Globus pallidus (tissue), 1 donor: Measurements from ENCODE around the gene ATP5F1C.
"Not testable (repeated sequence)": the region's sequence is repeated elsewhere in the genome, so short reads cannot be mapped to it uniquely, and the experiment has no call there.

Source experiments
- DNase-seq: peaks from one replicate; pipeline ENCODE4 v3.0.0-alpha.2; 2015; ENCODE audit warnings: low spot score

Gene ATP5F1C

DNA sequence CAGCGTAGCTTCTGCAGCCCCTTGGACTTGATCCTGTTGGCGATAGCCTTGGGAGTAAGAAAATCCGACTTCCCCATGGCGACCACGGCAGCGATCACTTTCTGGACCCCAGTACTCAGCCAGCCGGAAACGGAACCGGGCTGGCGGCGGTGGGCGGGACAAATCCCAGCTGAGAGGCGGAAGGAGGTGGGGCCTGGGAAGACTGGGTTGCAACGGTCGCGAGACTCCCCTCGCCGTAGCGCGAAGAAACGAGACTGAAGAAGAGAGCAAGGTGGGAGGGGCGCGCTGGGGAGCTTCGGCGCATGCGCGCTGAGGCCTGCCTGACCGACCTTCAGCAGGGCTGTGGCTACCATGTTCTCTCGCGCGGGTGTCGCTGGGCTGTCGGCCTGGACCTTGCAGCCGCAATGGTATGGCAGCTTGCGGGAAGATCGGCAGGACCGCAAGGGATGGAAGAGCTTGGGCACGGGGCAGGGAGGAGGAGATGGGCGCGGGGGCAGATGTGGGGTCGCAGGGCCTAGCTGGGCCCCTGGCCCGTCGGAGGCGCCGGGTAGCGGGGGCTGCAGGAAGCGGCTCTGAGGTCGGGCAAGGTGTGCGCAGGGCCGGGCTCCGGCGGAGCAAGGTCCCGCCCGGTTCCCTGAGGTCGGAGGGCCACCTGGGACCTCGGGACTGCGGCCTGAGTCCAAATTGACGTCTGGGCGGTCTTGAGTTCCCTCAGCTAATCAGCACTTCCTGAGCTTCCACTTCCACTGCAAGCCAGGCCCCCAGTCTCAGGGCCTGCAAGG, at the start of gene ATP5F1C, which contains the start of gene KIN:
Gene ATP5F1C, plus strand, starts transcription at position 321 of the 782 bp plus-strand sequence. Its CDS starts 31 bp downstream, at position 352.
Gene KIN, minus strand, starts transcription at position 137 of the 782 bp plus-strand sequence. Its CDS starts 60 bp downstream, at position 77.
- DNase-seq = peak; percentile 97

- no peak for DNase-seq
Observed at GRCh38 chr10:7738536-7739407, 49.2 kb upstream of the ATP5F1C start.

- no peak for DNase-seq
Observed at GRCh38 chr10:7744307-7744706, 43.7 kb upstream of the ATP5F1C start.

GRCh38 chr10:7748637-7749036, 39.3 kb upstream of the ATP5F1C start:
- DNase-seq = not testable (repeated sequence)

- no peak for DNase-seq
Observed at GRCh38 chr10:7750222-7750621, 37.8 kb upstream of the ATP5F1C start.

- DNase-seq = no peak
Observed at GRCh38 chr10:7752251-7752650, 35.7 kb upstream of the ATP5F1C start.

- no peak for DNase-seq
Observed at GRCh38 chr10:7755103-7755502, 32.9 kb upstream of the ATP5F1C start.

GRCh38 chr10:7756360-7756992, 31.5 kb upstream of the ATP5F1C start:
- peak; percentile 4 for DNase-seq

- peak; percentile 2 for DNase-seq
Observed at GRCh38 chr10:7763929-7764328, 24.0 kb upstream of the ATP5F1C start.

GRCh38 chr10:7766241-7766640, 21.7 kb upstream of the ATP5F1C start:
- DNase-seq = no peak

DNA sequence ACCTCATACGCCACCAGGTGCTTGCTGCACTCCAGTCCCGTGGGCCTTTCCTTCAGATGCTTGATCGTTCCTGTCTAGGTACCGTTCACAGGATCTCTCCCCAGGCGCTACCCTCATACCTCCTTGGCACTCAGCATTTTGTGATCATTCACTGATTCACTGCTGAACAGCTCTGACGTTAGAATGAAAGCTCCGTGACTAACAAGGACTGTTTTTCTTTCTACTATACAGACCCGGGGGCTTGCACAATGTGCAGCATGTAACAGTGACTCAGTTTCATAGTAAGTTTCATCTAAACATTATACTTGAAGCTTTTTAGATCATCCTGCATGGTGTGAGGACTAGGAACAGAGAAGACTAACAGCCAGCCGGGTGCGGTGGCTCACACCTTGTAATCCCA, 20.8 kb upstream of the ATP5F1C start:
- DNase-seq = no peak

- DNase-seq = no peak
Observed at GRCh38 chr10:7768417-7768816, 19.6 kb upstream of the ATP5F1C start.

DNA sequence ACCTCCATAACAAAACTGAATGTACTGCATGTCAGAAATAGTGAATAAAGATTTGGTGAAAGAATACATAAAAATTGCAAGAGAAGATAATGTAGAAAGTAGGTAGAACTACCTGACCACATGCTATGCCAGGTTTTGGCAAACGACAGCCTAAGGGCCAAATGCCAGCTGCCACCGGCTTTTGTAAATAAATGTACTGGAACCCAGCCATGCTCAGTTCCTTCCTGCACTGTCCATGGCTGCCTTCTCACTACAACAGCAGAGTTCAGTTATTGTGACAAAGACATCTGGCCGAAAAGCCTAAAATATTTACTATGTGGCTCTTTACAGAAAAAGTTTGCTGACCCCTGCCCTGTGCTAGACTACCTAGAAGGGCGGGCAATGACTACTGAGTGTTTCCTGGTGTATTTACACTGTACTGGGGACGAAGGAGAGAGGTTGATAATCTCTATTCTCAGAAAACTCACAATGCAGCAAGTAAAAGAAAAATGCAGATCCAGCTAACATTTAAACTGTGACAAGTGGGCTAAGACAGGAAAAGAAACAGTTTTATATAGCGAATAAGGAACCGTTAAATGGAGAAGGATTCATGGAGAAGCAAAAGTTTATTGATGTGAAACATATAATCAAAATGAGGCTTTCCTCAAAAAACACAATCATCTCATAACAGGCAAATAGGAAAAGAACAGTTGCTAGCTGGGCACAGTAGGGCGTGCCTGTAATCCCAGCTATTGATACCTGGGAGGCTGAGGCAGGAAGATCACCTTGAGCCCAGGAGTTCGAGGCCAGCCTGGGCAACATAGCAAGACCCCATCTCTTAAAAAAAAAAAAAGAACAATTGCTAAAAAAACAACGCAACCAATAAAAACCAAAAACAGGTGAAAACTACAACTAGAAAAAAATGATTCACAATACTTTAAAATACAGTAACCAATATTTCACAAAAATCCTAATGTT, 13.9 kb upstream of the ATP5F1C start:
- no peak for DNase-seq

DNA sequence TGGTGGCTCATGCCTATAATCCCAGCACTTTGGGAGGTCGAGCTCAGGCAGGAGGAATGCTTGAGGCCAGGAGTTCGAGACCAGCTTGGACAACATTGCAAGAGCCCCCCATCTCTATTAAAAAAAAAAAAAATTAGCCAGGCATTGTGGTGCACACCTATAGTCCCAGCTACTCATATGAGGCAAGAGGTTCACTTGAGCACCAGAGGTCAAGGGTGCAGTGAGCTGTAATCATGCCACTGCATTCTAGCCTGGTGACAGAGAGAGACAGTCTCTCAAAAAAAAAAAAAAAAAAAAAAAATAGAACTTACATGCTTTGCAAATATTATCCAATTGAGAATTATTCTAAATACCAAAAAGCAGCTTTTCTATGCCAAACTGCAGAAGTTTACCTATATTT, 11.2 kb upstream of the ATP5F1C start:
- no peak for DNase-seq

- not testable (repeated sequence) for DNase-seq
Observed at GRCh38 chr10:7782194-7782593, 5.8 kb upstream of the ATP5F1C start.

- no peak for DNase-seq
Observed at GRCh38 chr10:7786430-7786829, 1.5 kb upstream of the ATP5F1C start.

DNA sequence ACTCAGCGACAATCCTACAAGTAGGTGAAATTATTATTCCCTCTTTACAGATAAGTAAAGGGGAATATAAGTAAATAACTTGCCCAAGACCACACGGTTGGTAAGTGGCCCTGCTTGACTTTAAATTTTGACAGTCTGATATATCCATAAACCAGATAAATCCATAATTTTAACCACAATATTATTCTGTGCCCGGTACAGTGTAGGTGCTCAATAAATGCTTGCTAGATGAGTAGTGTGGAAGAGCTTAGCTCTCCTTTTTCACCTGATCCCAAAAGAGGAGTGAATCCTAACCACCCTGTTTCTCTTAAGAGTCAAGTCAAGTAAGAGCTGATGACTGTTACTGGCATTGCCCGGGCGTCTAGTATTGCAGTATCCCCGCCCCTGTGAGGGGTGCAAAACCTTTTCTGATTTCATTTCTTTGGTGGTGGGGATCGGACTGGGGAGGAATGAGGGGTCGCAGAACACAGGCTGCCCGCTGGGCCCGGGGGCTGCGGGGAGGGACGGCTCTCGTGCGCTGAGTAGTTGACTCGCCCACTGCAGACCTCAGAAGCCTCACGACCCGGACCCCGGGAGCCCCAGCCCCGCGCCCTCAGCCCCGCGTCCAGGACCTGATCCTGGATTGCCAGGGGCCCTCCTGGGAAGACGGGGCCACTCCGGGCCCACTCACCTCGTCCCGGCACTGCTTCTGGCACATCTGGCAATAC, 674 bp upstream of the ATP5F1C start:
- DNase-seq = no peak

DNA sequence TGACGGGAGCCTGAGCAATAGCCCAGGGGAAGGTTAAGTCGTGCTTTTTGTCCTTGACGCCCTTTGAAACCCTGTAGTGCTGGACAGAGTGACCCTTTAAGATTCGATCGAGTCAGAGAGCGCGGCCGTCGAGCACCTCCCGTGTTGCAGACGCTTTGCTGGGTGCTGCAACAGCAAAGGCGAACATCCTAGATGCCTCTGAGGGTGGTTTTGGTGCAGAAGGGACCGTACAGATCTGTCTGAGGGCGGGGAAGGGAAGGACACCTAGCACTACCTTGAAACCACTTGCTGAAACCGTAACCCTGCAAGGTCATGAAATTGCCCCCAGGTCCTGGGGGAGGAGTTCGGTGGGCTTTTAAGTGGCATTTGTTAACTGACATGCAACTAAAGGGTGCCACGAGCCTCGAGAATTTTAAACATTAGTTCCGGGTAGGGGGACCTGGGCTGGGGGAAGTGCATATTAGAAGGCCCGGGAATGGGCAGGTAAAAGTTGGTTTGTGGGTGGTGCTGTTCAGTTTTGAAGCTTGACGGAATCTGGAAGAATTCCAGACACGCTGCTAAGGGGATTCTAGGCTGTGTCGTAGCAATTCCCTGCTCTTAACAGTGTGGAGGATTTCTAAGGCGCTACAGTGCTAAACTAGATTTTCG, 786 bp downstream of the ATP5F1C start:
- no peak for DNase-seq

DNA sequence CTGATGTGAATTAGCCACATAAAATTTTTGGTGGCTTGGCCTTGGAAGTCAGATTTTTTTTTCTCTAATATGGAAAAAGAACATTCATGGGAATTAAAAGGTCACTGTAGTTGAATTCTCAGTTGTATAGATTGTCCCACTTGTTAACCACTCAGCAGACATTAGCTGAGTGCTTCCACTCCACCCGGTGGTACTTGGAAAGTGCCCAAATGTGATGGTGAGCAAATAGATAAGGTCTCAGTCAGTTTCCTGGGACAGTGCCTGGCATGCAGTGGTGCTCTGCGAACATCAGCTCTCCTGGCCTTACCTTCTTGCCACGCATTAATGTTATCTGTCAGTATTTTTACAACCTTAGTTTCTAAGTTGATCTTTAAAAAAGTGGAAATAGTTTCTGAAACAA, 1.4 kb downstream of the ATP5F1C start:
- DNase-seq = no peak

DNA sequence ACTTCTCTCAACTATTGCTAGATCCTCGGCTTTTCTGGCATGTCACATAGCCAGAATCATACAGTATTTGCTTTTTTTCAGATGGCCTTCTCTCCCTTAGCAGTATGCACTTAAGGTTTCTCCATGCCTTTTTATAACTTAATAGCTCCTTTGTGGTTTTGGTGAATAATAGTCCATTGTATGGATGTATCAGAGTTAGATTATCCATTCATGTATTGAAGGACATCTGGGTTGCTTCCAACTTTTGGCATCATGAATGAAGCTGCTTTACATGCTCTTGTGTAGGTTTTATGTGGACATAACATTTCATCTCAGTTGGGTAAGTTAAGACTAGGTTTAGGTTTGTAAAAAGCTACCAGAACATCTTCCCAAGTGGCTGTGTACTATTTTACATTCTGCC, 4.6 kb downstream of the ATP5F1C start:
- DNase-seq = peak; percentile 71
